Measurements from ENCODE around the gene EXO5.

The EXO5 gene, protein sequence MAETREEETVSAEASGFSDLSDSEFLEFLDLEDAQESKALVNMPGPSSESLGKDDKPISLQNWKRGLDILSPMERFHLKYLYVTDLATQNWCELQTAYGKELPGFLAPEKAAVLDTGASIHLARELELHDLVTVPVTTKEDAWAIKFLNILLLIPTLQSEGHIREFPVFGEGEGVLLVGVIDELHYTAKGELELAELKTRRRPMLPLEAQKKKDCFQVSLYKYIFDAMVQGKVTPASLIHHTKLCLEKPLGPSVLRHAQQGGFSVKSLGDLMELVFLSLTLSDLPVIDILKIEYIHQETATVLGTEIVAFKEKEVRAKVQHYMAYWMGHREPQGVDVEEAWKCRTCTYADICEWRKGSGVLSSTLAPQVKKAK

GRCh38 chr1:40508375-40509341, at the start of gene EXO5:
Gene EXO5, plus strand, starts transcription at chr1:40508767. Its CDS starts 5,778 bp downstream, at chr1:40514545.
- TF ChIP-seq CTCF (IDR thresholded peaks at IDR 0.05; ENCODE audit: low read depth, low read length) = no peak
- no peak for DNase-seq (ENCODE audit: extremely low read depth, low read depth)

DNA sequence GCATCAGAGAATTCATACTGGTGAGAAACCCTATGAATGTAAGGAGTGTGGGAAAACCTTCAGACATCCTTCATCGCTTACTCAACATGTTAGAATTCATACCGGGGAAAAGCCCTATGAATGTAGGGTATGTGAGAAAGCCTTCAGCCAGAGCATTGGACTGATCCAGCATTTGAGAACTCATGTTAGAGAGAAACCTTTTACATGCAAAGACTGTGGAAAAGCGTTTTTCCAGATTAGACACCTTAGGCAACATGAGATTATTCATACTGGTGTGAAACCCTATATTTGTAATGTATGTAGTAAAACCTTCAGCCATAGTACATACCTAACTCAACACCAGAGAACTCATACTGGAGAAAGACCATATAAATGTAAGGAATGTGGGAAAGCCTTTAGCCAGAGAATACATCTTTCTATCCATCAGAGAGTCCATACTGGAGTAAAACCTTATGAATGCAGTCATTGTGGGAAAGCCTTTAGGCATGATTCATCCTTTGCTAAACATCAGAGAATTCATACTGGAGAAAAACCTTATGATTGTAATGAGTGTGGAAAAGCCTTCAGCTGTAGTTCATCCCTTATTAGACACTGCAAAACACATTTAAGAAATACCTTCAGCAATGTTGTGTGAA, 45.5 kb upstream of the EXO5 start:
- TF ChIP-seq CTCF (IDR thresholded peaks at IDR 0.05; ENCODE audit: low read depth, low read length) = no peak
- DNase-seq (ENCODE audit: extremely low read depth, low read depth) = no peak

DNA sequence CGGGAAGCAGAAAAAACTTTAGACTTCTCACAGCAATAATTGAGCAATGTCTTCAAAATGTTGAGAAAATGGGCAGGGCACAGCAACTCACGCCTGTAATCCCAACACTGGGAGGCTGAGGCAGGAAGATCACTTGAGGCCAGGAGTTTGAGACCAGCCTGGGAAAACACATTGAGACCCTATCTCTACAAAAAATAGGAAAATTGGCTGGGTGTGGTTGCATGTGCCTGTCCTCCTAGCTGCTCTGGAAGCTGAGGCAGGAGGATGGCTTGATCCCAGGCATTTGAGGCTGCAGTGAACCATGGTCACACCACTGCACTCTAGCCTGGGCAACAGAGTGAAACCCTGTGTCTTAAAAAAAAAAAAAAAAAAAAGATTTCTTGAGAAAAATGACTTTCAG, 39.2 kb upstream of the EXO5 start:
- DNase-seq (ENCODE audit: extremely low read depth, low read depth) = no peak
- TF ChIP-seq CTCF (IDR thresholded peaks at IDR 0.05; ENCODE audit: low read depth, low read length) = no peak

GRCh38 chr1:40475268-40475667, 33.3 kb upstream of the EXO5 start:
- DNase-seq (ENCODE audit: extremely low read depth, low read depth) = no peak
- TF ChIP-seq CTCF (IDR thresholded peaks at IDR 0.05; ENCODE audit: low read depth, low read length) = no peak

- no peak for DNase-seq (ENCODE audit: extremely low read depth, low read depth)
- no peak for TF ChIP-seq CTCF (IDR thresholded peaks at IDR 0.05; ENCODE audit: low read depth, low read length)
Observed at GRCh38 chr1:40476924-40477677, 31.5 kb upstream of the EXO5 start, which contains the start of gene ZFP69. Gene ZFP69, plus strand, starts transcription at chr1:40477290. Its CDS starts 2,072 bp downstream, at chr1:40479362.

GRCh38 chr1:40477678-40478053, 30.9 kb upstream of the EXO5 start:
- TF ChIP-seq CTCF (IDR thresholded peaks at IDR 0.05; ENCODE audit: low read depth, low read length) = no peak
- no peak for DNase-seq (ENCODE audit: extremely low read depth, low read depth)

Data from AG09319 (cell line).